Measurements from ENCODE around the gene ADGB.
"Not testable (repeated sequence)": the region's sequence is repeated elsewhere in the genome, so short reads cannot be mapped to it uniquely, and the experiment has no call there.

The ADGB gene

DNA sequence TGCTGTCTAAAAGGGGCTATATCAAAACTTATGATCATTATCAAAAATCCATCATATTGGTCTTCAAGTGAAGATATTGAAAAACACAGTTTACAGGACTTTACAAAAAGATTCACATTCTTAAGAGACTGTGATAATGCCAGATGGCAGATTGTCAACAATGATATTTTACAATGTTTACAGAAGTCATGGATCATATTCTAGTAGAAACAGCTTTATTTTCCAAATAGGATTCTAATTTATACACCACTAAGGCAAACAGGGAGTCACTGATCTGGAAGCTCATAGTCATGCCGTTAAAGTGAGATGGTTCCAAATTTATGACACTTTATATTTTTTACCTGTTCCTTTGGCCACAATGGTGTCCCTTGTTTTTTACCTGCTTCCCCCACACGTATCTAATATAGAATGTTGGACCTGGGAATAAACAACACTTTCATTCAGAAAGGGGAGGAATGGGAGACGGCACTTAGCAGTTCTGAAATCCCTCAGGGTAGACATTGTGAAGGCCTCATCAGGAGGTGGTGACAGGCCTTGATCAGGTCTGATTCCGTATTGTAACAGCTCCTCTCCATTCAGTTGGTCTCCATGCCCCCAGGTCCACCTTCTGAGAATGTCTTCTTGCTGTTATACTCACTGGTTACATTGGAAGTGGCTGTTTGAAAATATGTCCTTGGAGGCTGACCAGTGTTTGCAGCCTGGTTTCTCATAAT, 228.6 kb downstream of the ADGB start:
- no peak for DNase-seq

DNA sequence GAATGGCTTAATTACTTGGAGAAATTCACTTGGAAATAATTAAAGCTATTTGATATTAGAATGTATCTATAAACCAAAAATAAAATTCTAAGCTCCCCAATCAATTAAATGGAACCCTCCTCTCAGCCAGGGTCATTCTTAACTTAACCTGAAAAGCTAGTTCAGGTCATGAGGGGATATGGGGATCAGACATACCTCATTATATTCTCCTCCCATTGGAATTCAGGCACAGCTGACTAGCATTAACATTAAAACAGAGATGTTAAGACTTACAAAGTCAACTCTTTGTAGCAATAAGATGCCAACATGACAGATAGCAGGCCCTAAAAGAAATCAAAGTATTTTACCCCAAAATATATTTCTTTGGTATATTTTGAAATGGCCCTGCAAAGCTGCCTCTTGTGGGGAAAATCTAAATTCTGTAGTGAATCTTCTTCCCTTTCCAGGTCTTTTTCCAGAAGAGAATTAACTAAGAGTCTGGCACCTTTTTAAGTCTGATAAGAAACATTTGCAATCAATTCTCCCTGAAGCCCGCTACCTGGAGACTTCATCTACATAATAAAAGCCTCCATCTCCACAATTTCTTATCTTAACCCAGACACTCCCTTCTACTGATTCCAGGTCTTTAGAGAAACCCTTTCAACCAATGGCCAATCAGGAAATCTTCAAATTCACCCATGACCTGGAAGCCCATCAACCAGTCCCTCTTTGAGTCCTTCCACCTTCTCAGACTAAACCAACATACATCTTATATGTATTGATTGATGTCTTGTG, 231.2 kb downstream of the ADGB start:
- no peak for DNase-seq

DNA sequence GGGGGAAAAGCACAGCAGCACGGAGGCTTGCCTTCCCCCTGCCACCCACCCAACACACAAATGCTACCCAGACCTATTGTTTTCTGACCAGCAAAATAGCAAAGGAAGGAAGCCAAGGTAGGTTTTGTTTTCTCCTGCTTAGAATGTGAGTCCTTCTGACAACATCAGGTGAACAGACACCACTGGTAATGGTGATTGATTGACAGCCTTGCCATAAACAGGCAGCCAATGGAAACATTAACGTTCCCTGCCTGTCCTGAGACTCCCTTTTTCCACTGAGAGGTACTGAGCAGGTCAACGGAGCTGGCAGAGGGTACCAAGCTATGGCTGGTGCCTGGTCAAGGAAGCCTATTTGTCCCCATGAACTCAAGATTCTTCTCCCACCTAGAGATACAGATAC, 234.4 kb downstream of the ADGB start:
- no peak for DNase-seq

DNA sequence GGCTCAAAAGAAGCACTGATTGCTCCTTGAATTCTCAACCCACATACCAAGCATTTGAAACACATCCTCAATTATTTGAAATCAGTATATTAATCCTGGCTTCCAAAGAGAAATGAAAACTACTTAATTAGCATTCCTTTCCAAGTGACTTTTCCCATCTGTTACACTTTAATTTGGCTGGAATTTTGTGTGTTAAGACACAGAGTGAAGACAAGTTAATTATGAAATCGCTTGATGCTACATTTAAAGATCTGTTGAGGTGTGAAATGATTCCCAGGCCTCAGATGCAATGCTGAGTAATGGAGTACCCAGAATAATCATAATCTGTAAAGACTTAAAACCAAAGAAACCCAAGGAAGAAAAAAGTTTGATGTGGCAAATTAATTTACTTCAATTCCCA, 241.4 kb downstream of the ADGB start:
- no peak for DNase-seq

DNA sequence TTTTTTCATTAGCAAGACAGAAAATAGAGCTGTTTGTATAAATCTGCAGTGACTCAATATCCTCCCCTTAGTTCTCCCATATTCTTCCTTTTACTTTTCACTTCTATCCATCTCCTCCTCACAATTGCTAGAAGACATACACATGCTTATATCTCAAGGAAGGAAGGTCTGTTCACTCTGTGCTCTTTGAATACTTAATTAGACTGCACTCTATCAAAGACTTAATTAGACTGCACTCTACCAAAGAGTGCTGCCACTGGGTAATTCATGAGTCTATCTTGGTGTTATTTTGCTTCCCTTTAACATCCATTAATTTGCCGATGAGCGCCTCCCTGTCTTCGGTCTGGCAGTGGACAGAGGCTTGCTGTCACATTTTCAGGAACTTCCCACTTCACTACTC, 241.9 kb downstream of the ADGB start:
- no peak for DNase-seq

DNA sequence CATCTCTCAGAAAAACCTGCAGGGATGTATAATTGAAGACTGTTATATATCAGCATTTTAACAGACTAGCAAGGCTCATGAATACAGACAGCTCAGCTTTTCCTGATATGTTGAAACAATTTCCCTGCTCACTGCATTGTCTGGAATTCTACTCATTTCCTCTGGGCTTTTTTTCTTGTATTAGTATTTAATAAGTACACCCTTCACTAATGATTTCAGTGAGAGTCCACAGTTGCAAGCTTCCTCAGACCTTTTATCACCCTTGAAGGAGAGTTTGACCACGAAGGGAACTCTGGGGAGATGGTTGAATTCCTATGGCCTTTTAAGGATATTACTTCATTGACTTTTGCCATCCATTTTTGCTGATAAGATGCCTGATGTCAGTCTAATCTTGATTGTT, 248.7 kb downstream of the ADGB start:
- DNase-seq, result no peak

DNA sequence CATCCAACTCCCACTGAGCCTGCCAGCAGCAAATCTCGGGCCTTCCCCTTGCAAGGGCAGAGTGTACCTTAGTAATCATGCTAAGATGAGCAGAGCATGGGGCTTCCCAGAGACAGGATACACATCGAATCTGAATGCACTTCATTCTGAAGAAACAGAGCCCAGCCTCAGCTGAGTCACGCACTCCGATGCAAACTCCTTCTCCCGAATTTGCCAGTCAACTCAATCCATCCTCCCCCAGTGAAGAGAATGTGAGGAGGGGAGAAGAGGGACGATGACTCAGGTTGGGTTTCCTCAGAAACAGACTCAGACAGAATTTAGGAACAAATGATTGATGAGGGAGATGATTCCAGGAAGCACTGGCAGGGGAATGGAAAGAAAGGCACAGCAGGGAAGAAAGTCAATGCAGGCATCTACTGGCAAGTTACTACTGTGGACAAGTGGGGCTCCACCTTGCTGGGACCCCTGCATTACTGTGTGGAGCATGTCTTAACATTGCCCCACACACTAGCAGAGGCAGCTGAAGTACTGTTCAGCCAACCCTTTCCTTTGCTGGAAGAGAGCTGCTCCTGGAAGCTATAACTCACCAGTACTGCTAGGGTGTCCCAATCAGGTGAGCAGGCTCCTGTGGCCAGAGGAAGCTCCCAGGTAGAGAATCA, 251.6 kb downstream of the ADGB start:
- no peak for DNase-seq

DNA sequence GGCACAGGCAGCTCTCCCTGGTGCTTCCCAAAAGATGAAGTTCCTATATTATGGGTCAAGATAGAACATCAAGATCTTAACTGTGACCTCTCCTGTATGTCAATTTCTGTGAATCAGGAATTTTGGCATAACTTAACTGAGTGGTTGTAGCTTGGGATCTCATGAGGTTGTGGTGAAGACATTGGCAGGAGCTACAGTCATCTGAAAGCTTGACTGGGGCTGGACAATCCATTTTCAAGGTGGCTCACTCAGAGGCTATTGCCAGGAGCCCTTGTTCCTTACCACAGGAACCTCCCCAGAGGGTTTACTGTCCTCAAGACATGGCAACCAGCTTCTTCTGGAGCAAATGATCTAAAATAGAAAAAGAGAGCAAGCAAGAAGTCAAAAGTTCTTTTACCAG, 252.2 kb downstream of the ADGB start:
- no peak for DNase-seq

DNA sequence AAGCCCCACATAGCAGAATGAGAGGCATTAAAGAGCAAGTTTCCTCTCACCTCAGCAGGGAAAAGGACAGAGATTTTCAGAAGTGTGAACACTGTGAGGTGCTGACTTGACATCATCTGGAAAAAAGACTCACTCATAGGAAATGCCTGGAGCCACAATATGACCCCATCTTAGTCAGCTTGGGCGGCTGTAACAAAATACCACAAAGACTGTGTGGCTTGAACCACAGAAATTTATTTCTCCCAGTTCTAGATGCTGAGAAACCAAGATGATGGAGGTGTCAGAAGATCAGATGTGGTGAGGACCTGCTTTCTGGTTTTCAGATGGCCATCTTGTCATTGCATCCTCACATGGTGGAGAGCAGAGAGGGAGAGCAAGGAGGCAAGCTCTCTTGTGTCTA, 253.1 kb downstream of the ADGB start:
- DNase-seq, result no peak

DNA sequence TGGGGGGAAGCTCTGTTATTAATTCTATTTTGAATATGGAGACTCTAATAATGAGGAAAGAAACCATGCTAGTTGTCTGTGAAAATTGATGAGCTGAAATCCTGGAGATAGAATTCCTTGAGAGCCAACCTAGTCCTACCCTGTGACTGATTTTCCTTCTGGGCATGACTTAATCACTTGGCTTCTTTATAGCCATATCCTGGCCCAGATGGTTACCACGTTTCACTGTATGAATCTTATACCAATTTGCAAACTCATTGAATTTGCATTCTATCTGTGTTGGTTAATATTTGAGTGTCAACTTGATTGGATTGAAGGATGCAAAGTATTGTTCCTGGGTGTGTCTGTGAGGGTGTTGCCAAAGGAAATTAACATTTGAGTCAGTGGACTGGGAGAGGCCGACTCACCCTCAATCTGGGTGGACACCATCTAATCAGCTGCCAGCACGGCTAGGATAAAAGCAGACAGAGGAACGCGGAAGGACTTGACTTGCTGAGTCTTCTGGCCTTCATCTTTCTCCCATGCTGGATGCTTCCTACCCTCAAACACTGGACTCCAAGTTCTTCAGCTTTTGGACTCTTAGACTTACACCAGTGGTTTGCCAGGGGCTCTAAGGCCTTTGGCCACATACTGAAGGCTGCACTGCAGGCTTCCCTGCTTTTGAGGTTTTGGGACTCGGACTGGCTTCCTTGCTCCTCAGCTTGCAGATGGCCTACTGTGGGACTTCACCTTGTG, 255.9 kb downstream of the ADGB start:
- not testable (repeated sequence) for DNase-seq

DNA sequence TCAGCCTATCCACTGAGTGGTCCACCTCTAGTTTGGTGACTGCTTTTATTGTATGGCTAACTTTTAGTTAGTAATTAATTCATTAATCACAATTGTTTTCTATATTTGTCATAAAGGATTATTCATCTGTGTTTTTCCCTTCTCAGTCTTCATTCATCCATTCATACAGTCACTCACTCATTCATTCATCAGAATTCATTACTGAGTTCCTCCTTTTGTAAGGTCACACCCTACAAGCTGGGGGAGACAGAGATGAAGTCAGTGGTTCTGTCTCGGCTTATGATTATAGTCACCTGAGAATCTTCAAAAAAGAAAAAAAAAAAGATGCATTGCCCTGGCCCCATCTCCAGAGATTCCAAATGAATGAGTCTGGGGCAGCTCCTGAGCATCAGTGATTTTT, 257.1 kb downstream of the ADGB start:
- no peak for DNase-seq

DNA sequence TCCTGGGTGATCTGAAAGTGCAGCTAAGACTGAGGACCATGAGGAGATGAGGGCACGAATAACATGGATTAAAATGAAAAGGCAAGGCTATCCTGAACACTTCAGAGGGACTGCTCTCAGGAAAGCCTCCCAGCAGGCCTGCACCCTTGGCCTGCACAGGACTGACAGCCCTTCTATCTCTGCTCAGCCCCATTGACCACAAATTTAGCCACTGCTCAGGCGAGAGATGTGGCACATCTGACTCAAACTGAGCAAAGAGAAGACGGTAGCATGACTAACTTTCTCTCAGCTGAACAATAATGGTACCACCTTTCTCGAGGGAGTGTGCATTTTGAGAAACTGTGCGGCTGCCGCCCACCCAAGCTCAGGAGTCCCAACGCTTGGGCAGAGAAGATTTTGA, 257.5 kb downstream of the ADGB start:
- DNase-seq, result no peak

DNA sequence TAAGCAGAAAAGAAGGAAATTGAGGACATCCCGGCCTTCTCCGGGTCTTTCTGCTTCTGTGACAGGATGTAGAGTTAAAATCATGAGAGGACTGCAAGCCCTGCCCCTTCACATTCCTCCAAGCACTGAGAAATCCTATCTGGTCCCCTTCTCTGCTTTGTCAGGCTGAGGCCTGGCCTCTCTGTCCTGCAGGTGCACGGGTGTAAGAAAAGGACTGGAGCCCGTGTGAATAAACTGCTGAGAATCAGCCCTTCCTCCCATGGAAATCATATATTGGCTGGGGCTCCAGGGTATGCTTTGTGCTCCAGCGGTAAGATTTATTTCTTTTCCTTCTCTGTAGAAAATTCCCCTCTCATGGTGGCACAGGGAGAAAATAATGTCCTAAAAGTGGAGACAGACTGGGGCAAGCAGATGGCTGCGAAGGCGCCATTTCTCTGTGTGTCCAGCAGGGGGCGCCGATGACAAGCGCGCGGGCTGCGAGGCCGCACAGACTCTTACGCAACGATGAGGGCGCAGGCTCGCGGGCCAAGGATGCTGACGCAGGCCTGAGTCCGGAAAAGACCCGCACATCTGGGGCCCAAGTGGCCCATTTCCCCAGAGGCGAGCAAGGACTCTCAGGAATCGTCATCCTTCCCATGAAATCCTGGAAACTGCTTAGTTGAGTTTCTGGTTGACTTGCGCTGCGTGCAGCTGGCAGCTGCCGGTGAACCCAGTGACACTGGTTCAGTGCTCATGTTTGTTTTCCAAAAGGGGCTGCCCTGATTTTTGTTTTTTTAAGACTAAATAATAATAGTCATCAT, 258.6 kb downstream of the ADGB start:
- DNase-seq, result peak; percentile 53 to 69

DNA sequence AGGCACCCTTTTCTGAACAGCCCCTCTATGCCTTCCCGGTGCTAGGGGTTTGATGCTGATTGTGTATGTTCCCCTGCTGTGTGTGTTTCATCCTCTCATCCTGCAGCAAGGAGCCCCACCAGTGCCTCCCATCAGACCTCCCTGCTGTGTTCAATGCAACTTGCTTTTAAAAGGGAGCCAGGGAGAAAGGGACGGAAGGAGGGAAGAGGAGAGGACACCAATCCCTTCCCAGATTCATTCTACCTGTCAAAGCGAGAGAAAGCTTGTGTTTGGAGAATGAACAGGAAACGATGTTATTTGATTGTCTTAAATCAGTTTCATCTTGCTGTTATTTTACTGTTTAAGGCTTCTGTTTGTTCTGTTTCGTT, 259.2 kb downstream of the ADGB start:
- DNase-seq, result no peak

DNA sequence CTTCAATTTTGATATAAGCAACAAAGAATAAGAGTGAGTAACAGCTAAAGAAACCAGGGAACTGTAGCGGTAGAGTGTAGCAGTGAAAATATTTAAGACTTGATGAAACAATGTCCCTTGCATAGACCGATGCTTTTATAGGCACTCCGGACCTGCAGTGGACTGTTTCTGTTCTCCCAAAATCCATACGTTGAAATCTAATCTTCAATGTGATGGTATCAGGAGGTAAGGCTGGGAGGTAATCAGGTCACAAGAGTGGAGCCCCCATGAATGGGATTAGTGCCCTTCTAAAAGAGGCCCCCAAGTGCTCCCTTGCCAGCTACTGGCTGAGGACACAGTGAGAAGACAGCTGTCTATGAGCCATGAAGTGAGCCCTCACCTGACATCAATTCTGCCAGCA, 260.4 kb downstream of the ADGB start:
- no peak for DNase-seq

DNA sequence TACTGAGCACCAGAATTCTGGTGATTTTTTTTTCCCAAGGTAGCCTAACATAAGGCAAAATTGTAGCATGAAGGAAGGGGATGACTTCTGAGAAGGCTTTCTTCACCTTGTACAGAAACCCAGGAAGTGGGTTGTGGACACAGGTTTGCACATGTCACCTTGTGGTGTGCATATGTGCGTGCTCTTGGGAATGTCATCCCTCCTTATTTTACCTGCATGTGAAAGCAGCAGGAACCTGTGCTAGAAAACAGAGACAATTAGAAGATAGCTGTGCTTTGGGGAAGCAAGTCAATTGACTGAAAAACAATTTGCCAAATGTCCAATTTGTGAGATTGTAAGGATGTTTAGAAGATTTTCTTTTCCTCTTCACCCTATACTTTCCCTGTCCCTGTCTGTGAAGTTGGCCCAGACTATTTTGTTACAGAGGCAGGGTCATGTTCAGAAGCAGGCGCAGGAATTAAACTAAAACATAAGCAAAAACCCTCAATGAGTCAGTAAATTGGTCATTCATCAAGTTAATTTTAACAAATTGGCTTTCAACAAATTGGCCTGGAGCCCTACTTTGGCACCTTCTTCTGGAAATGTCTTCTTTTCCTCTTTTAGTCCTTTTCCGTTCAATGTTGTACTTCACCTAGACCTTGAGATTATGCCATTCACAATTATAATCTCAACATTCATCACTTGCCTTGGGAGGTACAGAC, 261.2 kb downstream of the ADGB start:
- no peak for DNase-seq

DNA sequence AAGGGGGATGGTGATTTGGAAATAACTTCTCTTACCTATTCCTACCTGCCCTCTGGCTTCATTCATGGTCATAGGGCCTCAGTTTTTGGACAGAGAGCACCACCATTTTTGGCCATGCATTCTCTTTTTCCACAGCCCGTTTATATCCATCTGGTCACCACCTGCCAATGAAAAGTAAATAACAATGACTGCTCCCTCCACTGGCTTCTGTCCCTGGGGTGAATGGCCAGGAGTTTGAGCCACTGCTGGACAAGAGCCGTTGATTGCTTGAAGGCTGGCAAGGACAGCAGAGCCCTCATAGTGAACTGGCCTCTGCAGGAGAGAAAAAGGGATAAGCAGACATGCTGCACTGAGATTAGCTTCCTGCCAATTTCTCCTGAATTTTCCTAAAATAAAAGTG, 261.8 kb downstream of the ADGB start:
- no peak for DNase-seq

DNA sequence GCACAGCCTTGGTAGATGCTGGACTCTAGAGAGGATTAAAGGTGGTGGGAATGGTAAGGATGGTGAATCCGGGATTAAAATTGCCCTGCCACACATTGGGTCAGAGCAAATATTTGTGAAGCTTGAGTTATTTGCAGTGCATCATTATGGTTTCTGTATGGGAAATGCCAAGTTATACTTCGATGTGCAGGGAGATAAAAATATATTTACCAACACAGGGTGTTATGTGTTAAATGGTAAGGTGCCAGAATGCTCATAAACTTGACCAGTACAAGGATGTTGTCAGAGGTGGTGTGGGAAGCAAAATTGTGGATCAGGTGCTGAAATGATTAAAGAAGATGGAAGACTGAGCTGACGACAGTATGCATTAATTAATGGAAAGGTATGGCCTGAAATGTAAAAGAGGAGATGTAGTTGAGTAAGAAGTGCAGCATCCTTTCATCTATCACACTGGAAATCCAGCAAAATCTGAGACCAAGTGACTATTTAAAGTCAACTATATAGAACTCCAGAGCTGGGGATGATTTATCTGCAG, 262.3 kb downstream of the ADGB start:
- DNase-seq, result no peak

DNA sequence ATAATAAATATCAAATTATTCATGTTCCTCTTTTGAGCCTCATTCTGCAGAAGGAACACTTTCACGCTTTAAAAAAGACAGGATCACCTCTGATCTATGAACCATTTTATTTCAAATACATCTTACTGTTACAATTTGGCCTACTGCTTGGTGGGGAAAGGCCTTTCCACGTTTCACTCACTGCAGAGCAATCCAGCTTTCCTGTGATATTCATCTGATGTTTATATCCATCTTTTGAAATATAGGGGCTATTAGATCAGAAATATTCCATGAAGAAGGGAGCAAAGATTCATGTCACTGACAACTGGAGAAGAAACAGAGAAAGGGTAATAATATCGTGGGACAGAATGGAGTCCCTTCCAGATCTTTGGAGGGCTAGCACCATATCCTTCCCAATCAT, 262.9 kb downstream of the ADGB start:
- no peak for DNase-seq

DNA sequence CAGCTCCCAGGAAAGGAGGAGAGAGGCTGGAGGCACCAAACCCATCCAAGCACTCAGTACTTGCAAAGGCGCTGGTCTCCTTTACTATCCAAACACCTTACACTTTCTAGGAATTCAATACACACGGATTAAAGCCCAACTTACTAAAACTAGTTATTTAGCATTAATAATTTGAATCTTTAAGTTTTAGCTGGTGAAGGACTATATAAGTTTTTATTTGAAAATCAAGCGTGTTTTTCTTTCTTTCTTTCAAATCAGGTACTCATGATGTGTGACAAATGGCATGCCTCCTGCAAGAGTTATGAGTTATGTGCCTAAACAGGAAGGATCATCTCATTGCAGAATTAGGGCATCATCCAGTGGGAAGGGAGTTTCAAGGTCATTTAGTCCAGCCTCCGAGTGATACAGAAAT, 263.7 kb downstream of the ADGB start:
- no peak for DNase-seq

DNA sequence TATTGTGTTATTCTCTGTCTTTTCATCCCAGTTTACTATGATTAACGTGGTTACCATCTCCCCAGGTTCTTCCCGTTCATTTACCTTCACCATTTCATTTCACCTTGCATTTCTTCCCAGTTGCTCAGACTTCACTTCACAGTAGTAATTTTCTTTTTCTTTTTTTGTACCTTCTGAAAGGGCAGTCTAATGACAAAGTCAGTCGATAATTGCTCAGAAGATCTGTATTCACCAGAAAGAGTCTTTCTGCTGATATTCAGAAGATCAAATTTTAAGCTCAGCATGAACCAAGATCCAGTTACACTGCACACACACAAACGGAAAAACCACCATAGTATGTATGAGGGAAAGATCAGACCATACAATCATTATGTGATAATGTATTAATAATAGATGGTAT, 265.5 kb downstream of the ADGB start:
- no peak for DNase-seq

DNA sequence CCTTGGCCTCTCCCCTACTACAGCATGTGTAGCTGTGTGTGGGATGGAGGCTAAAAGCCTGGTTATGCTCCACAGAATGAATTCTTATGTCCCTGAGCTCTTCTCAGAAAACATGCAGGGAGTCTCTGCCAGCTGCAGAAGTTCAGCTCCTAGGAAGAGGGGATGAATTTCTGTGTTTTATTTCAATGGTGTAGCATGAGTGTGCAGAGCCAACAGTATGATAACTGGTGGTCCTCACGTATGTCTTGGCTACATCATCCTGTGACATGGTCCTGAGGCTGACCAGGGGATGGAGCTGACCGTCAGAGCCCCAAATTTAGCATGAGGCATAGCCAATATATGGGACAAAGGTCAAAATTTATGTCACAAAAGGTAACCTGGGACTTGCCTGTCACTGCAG, 266.1 kb downstream of the ADGB start:
- no peak for DNase-seq
